ENCODE results near the gene PRTG.

DNA sequence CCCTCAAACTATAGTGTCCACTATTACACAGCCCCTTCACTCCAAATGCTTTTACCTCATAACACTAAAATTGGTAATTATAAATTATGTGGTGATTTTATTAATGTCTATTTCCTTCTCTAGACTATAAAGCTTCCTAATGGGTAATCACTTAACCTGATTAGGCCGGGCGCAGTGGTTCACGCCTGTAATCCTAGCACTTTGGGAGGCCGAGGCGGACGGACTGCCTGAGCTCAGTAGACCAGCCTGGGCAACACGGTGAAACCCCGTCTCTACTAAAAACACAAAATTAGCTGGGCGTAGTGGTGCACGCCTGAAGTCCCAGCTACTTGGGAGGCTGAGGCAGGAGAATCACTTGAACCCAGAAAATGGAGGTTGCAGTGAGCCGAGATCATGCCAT is 83.5 kb downstream of the PRTG start:
- TF ChIP-seq, protein P1, sequence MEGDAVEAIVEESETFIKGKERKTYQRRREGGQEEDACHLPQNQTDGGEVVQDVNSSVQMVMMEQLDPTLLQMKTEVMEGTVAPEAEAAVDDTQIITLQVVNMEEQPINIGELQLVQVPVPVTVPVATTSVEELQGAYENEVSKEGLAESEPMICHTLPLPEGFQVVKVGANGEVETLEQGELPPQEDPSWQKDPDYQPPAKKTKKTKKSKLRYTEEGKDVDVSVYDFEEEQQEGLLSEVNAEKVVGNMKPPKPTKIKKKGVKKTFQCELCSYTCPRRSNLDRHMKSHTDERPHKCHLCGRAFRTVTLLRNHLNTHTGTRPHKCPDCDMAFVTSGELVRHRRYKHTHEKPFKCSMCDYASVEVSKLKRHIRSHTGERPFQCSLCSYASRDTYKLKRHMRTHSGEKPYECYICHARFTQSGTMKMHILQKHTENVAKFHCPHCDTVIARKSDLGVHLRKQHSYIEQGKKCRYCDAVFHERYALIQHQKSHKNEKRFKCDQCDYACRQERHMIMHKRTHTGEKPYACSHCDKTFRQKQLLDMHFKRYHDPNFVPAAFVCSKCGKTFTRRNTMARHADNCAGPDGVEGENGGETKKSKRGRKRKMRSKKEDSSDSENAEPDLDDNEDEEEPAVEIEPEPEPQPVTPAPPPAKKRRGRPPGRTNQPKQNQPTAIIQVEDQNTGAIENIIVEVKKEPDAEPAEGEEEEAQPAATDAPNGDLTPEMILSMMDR (IDR thresholded peaks at IDR 0.05 in 4 of 5, conservative IDR thresholded peaks at IDR 0.05 in 1 of 5) = no peak
- no peak for TF ChIP-seq POLR2A (IDR thresholded peaks at IDR 0.05)
